Skeletal muscle satellite cell (primary cell): ENCODE measurements around the gene TRIM23.
A peak's percentile ranks its signal among the peaks of the same experiment; 100 is the strongest.
"Not testable (repeated sequence)": the region's sequence is repeated elsewhere in the genome, so short reads cannot be mapped to it uniquely, and the experiment has no call there.

ENCODE experiments used
- H3K27me3 ChIP-seq: 2 replicates; pipeline ENCODE4 v1.7.0; 2013; ENCODE audit warnings: low read length; ENCODE audit not compliant: control insufficient read depth, insufficient read depth
- H3K36me3 ChIP-seq: 2 replicates; pipeline ENCODE4 v1.7.0; 2013; ENCODE audit warnings: mild to moderate bottlenecking, control low read depth, low read length; ENCODE audit not compliant: insufficient read depth
- H3K4me1 ChIP-seq: 2 replicates; pipeline ENCODE4 v1.7.0; 2013; ENCODE audit warnings: low read length; ENCODE audit not compliant: control insufficient read depth, insufficient read depth
- H3K4me2 ChIP-seq: 2 replicates; pipeline ENCODE4 v1.7.0; 2013; ENCODE audit warnings: mild to moderate bottlenecking, low read length
- H3K4me3 ChIP-seq: 2 replicates; pipeline ENCODE4 v1.7.0; 2013; ENCODE audit warnings: low read length
- H3K9ac ChIP-seq: 2 replicates; pipeline ENCODE4 v1.7.0; 2013; ENCODE audit warnings: mild to moderate bottlenecking, low read depth, low read length, moderate library complexity
- H3K9me3 ChIP-seq: replicated peaks from 2 replicates; pipeline ENCODE4 v1.7.0; 2013; ENCODE audit warnings: mild to moderate bottlenecking, control low read depth, low read length

TRIM23 gene

GRCh38 chr5:65624571-65625555 is 730 bp upstream of the TRIM23 start, which contains the start of the genes SHLD3 and TRAPPC13:
SHLD3 (plus strand) TSS chr5:65625027; CDS start chr5:65629588, 4,561 bp downstream.
TRAPPC13 (plus strand) TSS chr5:65625027; CDS start chr5:65625061, 34 bp downstream.
- Histone ChIP-seq H3K9ac (peak within 1 kb of the TSS; percentile 86), H3K36me3 (peaks cover 6% of the 10 kb centered on the region), H3K9me3 (no peaks in the 10 kb centered on the region), H3K4me3 (peak within 1 kb of the TSS; percentile 89), H3K4me1 (peaks cover 18% of the 10 kb centered on the region), H3K4me2 (peak within 1 kb of the TSS; percentile 82), H3K27me3 (no peaks in the 10 kb centered on the region)

DNA sequence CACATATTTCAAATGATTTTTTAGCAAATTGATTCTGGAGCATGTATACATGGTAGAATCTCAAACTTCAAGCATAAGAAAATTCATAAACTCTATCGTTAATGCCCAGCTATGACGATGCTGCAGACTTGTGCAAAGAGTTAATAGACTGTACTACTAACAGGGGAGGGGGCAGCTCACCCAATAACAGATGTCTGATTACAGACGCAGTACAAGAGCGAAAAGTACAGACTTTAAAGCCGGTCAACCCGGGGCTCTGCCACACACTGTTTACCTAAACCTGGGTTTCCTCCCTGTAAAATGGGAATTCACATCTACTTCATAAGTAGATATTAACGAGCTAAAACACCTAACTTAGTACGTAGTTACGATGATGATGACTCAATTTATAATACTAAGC is 651 bp downstream of the TRIM23 start:
- no peaks in the 10 kb centered on the region for H3K36me3 ChIP-seq
- peaks cover 18% of the 10 kb centered on the region for H3K4me1 ChIP-seq
- peak overlapping the region; percentile 89 for H3K4me3 ChIP-seq
- no peaks in the 10 kb centered on the region for H3K9me3 ChIP-seq
- H3K27me3 ChIP-seq: no peaks in the 10 kb centered on the region
- H3K9ac ChIP-seq: peak overlapping the region; percentile 86
- peak overlapping the region; percentile 82 for H3K4me2 ChIP-seq

- H3K4me1 ChIP-seq: peaks cover 18% of the 10 kb centered on the region
- H3K36me3 ChIP-seq, H3K9ac ChIP-seq, H3K9me3 ChIP-seq, H3K27me3 ChIP-seq, H3K4me3 ChIP-seq, H3K4me2 ChIP-seq: not testable (repeated sequence)
Measured at GRCh38 chr5:65621961-65622360, 2.2 kb downstream of the TRIM23 start.

DNA sequence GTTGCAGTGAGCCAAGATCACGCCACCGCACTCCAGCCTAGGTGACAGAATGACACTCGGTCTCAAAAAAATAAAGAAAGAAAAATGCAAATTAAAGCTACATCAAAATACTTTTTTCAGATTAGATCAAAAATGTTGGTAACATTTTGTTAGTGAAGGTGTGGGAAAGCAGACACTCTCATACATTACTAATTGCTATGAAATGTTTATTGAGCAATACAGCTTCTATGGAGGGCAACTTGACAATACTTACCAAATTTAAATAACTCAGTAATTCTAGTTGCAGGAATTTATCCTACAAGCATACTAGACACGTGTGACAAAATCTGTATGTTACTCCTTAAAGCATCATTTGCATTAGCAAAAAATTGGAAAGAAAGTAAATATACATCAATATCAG is 4.1 kb downstream of the TRIM23 start:
- H3K4me2 ChIP-seq: no peak overlapping the region
- no peak overlapping the region for H3K4me3 ChIP-seq
- H3K27me3 ChIP-seq: no peaks in the 10 kb centered on the region
- peaks cover 12% of the 10 kb centered on the region for H3K4me1 ChIP-seq
- H3K36me3 ChIP-seq: peaks cover 8% of the 10 kb centered on the region
- no peak overlapping the region for H3K9ac ChIP-seq
- H3K9me3 ChIP-seq: no peaks in the 10 kb centered on the region

DNA sequence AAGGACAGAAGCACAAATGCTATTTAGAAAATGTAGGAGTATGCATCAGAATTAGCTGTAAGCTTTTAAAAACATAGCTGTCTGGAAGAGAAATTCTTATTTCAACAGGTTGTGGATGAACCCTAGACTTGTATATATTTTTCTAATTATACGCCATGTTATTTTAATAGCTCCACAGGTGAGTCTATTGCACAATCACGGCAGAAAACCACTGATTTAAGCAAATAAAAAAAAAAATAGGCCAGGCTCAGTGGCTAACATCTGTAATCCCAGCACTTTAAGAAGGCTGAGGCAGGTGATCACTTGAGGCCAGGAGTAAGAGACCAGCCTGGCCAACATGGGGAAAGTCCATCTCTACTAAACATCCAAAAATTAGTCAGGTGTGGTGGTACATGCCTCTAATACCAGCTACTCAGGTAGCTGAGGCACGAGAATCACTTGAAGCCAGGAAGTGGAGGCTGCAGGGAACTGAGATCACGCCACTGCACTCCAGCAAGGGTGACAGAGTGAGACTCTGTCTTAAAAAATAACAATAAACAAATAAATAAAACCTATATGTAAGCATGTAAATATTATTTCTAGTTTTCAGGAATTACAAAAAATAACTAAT is 11.7 kb downstream of the TRIM23 start:
- H3K4me1 ChIP-seq: no peaks in the 10 kb centered on the region

DNA sequence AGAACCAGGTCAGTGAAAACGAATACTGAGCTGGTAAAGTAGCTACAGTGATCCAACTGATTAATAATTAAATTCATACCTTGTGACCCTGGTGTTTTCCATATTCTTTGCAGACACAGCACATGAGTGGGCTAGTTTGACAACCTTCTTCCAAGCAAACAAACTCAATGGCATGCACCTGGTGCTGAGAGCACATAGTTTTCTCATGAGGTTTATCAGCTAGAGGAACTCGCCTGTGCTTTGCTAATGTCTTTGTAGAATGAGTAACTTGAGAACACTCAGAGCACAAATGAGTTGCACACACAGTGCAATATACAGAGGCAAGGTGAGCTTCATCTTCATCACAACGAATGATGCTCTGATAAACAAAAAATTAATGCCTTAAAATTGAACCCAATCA is 12.6 kb downstream of the TRIM23 start:
- H3K36me3 ChIP-seq: peaks cover 64% of the 10 kb centered on the region
- H3K27me3 ChIP-seq: no peaks in the 10 kb centered on the region
- H3K9me3 ChIP-seq: no peaks in the 10 kb centered on the region
- H3K9ac ChIP-seq: no peak overlapping the region
- H3K4me2 ChIP-seq: no peak overlapping the region
- no peak overlapping the region for H3K4me3 ChIP-seq
- no peaks in the 10 kb centered on the region for H3K4me1 ChIP-seq

More for the DNA sequence above, 11.7 kb downstream of the TRIM23 start:
- Histone ChIP-seq H3K27me3 (no peaks in the 10 kb centered on the region), H3K9ac (no peak overlapping the region), H3K4me3 (no peak overlapping the region), H3K9me3 (no peaks in the 10 kb centered on the region), H3K36me3 (peaks cover 61% of the 10 kb centered on the region), H3K4me2 (no peak overlapping the region)

DNA sequence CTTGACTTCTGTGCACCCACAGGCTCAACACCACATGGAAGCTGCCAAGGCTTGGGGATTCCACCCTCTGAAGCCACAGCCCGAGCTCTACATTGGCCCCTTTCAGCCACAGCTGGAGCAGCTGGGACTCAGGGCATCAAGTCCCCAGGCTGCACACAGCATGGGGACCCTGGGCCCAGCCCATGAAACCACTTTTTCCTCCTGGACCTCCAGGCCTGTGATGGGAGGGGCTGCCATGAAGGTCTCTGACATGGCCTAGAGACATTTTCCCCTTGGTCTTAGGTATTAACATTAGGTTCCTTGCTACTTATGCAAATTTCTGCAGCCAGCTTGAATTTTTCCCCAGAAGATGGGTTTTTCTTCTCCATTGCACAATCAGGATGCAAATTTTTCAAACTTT is 22.4 kb downstream of the TRIM23 start:
- not testable (repeated sequence) for H3K4me2 ChIP-seq, H3K4me1 ChIP-seq, H3K27me3 ChIP-seq, H3K9ac ChIP-seq, H3K4me3 ChIP-seq, H3K9me3 ChIP-seq
- peaks cover 63% of the 10 kb centered on the region for H3K36me3 ChIP-seq

DNA sequence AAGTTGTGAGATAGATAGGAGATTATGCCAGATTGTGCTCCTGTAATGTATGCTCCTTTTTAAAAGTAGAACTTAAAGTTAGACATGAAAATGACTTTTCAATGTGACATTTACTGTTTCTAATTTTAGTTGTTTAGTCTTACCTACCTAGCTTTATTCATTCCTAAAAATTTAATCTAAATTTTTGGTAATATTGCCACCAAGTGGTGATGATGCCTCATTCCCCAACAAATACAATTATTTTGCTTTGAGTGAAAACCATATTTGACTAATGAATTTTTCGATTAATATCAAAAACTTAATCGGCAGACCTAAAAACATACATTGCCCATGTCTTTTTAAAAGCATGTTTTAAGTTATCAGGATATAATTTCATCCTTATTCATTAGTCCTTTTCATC is 35.4 kb downstream of the TRIM23 start:
- no peaks in the 10 kb centered on the region for H3K27me3 ChIP-seq
- H3K9me3 ChIP-seq: no peaks in the 10 kb centered on the region
- H3K9ac ChIP-seq: no peak overlapping the region
- H3K4me3 ChIP-seq: no peak overlapping the region
- peaks cover 8% of the 10 kb centered on the region for H3K4me1 ChIP-seq
- H3K36me3 ChIP-seq: peaks cover 64% of the 10 kb centered on the region
- no peak overlapping the region for H3K4me2 ChIP-seq

DNA sequence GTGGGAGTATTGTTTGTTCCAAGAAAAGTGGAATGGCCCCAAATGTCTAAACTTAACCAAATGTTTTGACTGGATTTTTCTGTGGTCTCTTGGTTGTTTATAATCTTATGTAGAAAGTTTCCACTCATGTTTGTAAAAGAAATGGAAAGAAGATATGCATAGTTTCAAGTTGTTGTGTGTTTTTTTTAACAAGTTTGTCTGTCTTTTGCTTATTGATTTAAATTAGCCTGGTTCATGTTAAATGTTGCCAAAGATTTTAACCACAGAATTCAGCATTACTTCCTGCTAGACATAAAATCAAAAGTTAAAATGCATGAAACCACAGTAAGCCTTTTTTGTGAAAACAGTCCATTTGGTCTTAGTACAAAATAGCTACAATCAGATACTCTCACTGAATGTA is 47.0 kb downstream of the TRIM23 start:
- Histone ChIP-seq H3K9ac (no peak overlapping the region), H3K36me3 (peaks cover 47% of the 10 kb centered on the region), H3K4me3 (no peak overlapping the region), H3K9me3 (no peaks in the 10 kb centered on the region), H3K27me3 (no peaks in the 10 kb centered on the region), H3K4me2 (no peak overlapping the region), H3K4me1 (no peaks in the 10 kb centered on the region)

DNA sequence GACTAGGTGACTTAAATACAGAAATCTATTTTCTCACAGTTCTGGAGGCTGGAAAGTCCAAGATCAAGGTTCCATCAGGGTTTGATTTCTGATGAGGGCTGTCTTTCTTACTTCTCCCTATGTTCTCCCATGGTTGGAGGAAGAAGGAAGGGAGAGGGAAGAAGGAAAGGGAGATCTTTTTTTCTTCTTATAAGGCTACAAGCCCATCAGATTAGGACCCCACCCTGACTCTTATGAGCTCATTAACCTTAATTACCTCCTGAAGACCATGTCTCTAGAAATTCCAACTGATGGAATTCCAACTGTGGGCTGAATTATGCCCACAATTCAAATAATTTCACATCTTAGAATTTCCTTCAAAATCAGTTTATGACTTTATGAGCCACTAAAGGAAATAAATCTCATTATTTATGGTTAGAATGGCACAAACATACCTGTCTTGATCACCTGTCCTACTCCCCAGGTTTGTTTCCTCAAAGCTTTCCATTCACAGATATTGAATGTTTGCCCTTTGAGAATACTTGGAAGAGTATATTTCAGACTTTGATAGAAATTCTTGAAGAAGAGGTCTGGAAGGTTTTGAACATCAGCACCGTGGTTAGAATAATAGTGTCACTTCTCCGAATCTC is 53.4 kb downstream of the TRIM23 start:
- H3K4me1 ChIP-seq: no peaks in the 10 kb centered on the region
- no peak overlapping the region for H3K9ac ChIP-seq

GRCh38 chr5:65566505-65566904 is 57.6 kb downstream of the TRIM23 start:
- Histone ChIP-seq H3K9ac (no peak overlapping the region), H3K27me3 (no peaks in the 10 kb centered on the region), H3K9me3 (no peaks in the 10 kb centered on the region), H3K4me3 (no peak overlapping the region), H3K4me1 (peaks cover 17% of the 10 kb centered on the region), H3K4me2 (no peak overlapping the region), H3K36me3 (peaks cover 9% of the 10 kb centered on the region)

More for the DNA sequence above, 53.4 kb downstream of the TRIM23 start:
- no peak overlapping the region for H3K4me3 ChIP-seq
- H3K27me3 ChIP-seq: no peaks in the 10 kb centered on the region
- no peak overlapping the region for H3K4me2 ChIP-seq
- peaks cover 29% of the 10 kb centered on the region for H3K36me3 ChIP-seq
- no peaks in the 10 kb centered on the region for H3K9me3 ChIP-seq
